HCT116 (cell line): ENCODE results near the gene TUBB4B. TPM values are rescaled to one million over a fixed set of nuclear protein-coding genes. Genes with fewer than 3 reads are reported as not detected.

Experiments used
- ATAC-seq: fragments of 200-7000 bp; cut with Tn5 transposase; 2 replicates; pipeline ENCODE4 v1.9.1; 2020; ENCODE audit warnings: mild to moderate bottlenecking, moderate library complexity
- BruUV-seq: library from RNA; stranded (reverse); fragments of 400-500 nt; replicated peaks from 2 replicates; lab custom pipeline; 2021; lab: Mats Ljungman, UMichigan
- CTCF ChIA-PET: fragments of 300-600 bp; sonication (Branson Sonifier 250); formaldehyde crosslinking; loops from one replicate; lab custom pipeline; 2021; ENCODE audit warnings: antibody characterized with exemption; lab: Charles Lee
- POLR2A ChIA-PET: fragments of 300-600, 350-600 bp; sonication (Branson Sonifier 250); formaldehyde crosslinking; loops from one replicate; lab custom pipeline; 2021; ENCODE audit warnings: antibody characterized with exemption; lab: Charles Lee
- RAD21 ChIA-PET, 2 experiments: fragments of 300-600 bp; sonication (Branson Sonifier 250); formaldehyde crosslinking; loops; one replicate each; lab custom pipeline; 2023; ENCODE audit warnings: low total read pairs in 2 of 2; ENCODE audit not compliant: uncharacterized antibody in 2 of 2, unreplicated experiment in 2 of 2, low non-redundant PET in 1 of 2; lab: Charles Lee
- DNase-seq: peaks from one replicate; pipeline ENCODE4 v3.0.0-alpha.2; 2010; ENCODE audit warnings: low read depth, low spot score
- H2AFZ ChIP-seq: fragments of 200-600 bp; shearing (Covaris generic), sonication (generic); 2 replicates; pipeline ENCODE4 v1.6.1; 2017; ENCODE audit warnings: low read depth, mixed run types, mixed read lengths, antibody characterized with exemption, low read length; ENCODE audit not compliant: poor library complexity, severe bottlenecking
- H3K27ac ChIP-seq: 2 replicates; pipeline ENCODE4 v1.5.1; 2012; ENCODE audit warnings: low read depth, low read length
- H3K27me3 ChIP-seq: fragments of 200-600 bp; sonication (generic); 2 replicates; pipeline ENCODE4 v1.6.1; 2016; ENCODE audit warnings: mixed run types, low read length, mixed read lengths; ENCODE audit not compliant: insufficient read depth
- H3K36me3 ChIP-seq, 2 experiments: fragments of 200-500 bp in 1 of 2; fragments of 200-600 bp in 1 of 2; sonication (Bioruptor generic) in 1 of 2; sonication (generic) in 1 of 2; 2 replicates each; pipeline versions ENCODE4 v1.5.1 to v1.6.1; 2014 to 2016; ENCODE audit warnings: low read length in 2 of 2, inconsistent platforms in 1 of 2, mixed read lengths in 1 of 2, mixed run types in 1 of 2; ENCODE audit not compliant: insufficient read depth in 2 of 2, control insufficient read depth in 1 of 2
- H3K4me1 ChIP-seq, 2 experiments: fragments of 200-600 bp in 1 of 2; sonication (generic) in 1 of 2; 2 replicates each; pipeline versions ENCODE4 v1.5.1 to v1.6.1; 2012 to 2017; ENCODE audit warnings: low read length in 2 of 2, inconsistent platforms in 1 of 2, mild to moderate bottlenecking in 1 of 2, mixed read lengths in 1 of 2, mixed run types in 1 of 2, moderate library complexity in 1 of 2; ENCODE audit not compliant: insufficient read depth in 2 of 2, control insufficient read depth in 1 of 2
- H3K4me2 ChIP-seq: fragments of 200-600 bp; sonication (generic); 2 replicates; pipeline ENCODE4 v1.6.1; 2017; ENCODE audit warnings: mixed run types, low read length, mixed read lengths
- H3K4me3 ChIP-seq, 2 experiments: fragments of 200-600 bp in 1 of 2; sonication (generic) in 1 of 2; replicated peaks in 1 of 2; 2 replicates each; pipeline ENCODE4 v1.5.1; 2011 to 2016; ENCODE audit warnings: low read length in 2 of 2, control low read depth in 1 of 2, low read depth in 1 of 2, mild to moderate bottlenecking in 1 of 2, mixed read lengths in 1 of 2, mixed run types in 1 of 2
- H3K79me2 ChIP-seq: fragments of 200-600 bp; sonication (generic); 2 replicates; pipeline ENCODE4 v1.6.1; 2017; ENCODE audit warnings: mild to moderate bottlenecking, mixed run types, low read length, moderate library complexity, mixed read lengths; ENCODE audit not compliant: insufficient read depth
- H3K9ac ChIP-seq: fragments of 200-600 bp; sonication (generic); 2 replicates; pipeline ENCODE4 v1.6.1; 2016; ENCODE audit warnings: low read length, mixed read lengths
- H3K9me2 ChIP-seq: fragments of 200-600 bp; sonication (generic), shearing (Covaris generic); 2 replicates; pipeline ENCODE4 v1.6.1; 2017; ENCODE audit warnings: mixed run types, mild to moderate bottlenecking, moderate library complexity; ENCODE audit not compliant: insufficient read depth
- H3K9me3 ChIP-seq, 2 experiments: fragments of 200-500 bp in 1 of 2; fragments of 200-600 bp in 1 of 2; sonication (Bioruptor generic) in 1 of 2; sonication (generic) in 1 of 2; 2 replicates each; pipeline ENCODE4 v1.6.1; 2014 to 2017; ENCODE audit warnings: low read length in 2 of 2, mixed read lengths in 2 of 2, inconsistent platforms in 1 of 2, low read depth in 1 of 2, mild to moderate bottlenecking in 1 of 2, mixed run types in 1 of 2, moderate library complexity in 1 of 2; ENCODE audit not compliant: control insufficient read depth in 1 of 2, insufficient read depth in 1 of 2
- H4K20me1 ChIP-seq: fragments of 200-600 bp; sonication (generic), shearing (Covaris generic); 2 replicates; pipeline ENCODE4 v1.6.1; 2017; ENCODE audit warnings: mixed run types, mild to moderate bottlenecking, moderate library complexity; ENCODE audit not compliant: insufficient read depth
- ATF3 ChIP-seq: IDR thresholded peaks from 2 replicates; pipeline ENCODE4 v1.6.1; 2012
- CBX3 ChIP-seq: IDR thresholded peaks from 2 replicates; pipeline ENCODE4 v1.6.1; 2012; ENCODE audit warnings: low read depth
- CTCF ChIP-seq, 3 experiments: fragments of 200-600 bp in 1 of 3; sonication (generic) in 1 of 3; IDR thresholded peaks in 2 of 3; conservative IDR thresholded peaks in 1 of 3; 2 replicates each; pipeline ENCODE4 v1.5.1; 2012 to 2017; ENCODE audit warnings: low read depth in 2 of 3, low read length in 2 of 3, antibody characterized with exemption in 1 of 3, borderline replicate concordance in 1 of 3, control low read depth in 1 of 3, mild to moderate bottlenecking in 1 of 3, mixed read lengths in 1 of 3, mixed run types in 1 of 3, moderate library complexity in 1 of 3; ENCODE audit not compliant: insufficient read depth in 1 of 3
- EGR1 ChIP-seq: IDR thresholded peaks from 2 replicates; pipeline ENCODE4 v1.6.1; 2012; ENCODE audit warnings: low read depth
- EZH2 ChIP-seq: fragments of 200-600 bp; sonication (generic); IDR thresholded peaks from 2 replicates; pipeline ENCODE4 v1.6.1; 2017; ENCODE audit warnings: antibody characterized with exemption, mixed run types
- EZH2phosphoT487 ChIP-seq: fragments of 200-600 bp; IDR thresholded peaks from 2 replicates; pipeline ENCODE4 v1.6.1; 2018; ENCODE audit warnings: antibody characterized with exemption, borderline replicate concordance
- JUND ChIP-seq: IDR thresholded peaks from 2 replicates; pipeline ENCODE4 v1.6.1; 2012
- POLR2A ChIP-seq: IDR thresholded peaks from 2 replicates; pipeline ENCODE4 v1.7.0; 2011; ENCODE audit warnings: borderline replicate concordance; ENCODE audit not compliant: insufficient read depth, insufficient read length; ENCODE audit errors: extremely low read depth
- POLR2AphosphoS5 ChIP-seq: IDR thresholded peaks from 2 replicates; pipeline ENCODE4 v1.6.1; 2011; ENCODE audit warnings: mild to moderate bottlenecking, low read depth, low read length, moderate library complexity
- YY1 ChIP-seq: IDR thresholded peaks from 2 replicates; pipeline ENCODE4 v1.6.1; 2011; ENCODE audit warnings: low read length, low read depth, moderate library complexity, mild to moderate bottlenecking; ENCODE audit not compliant: insufficient replicate concordance; ENCODE audit errors: extremely low read depth
- ZFX ChIP-seq: fragments of 450-650 bp; IDR thresholded peaks from 2 replicates; pipeline ENCODE4 v1.6.1; 2017
- intact Hi-C: fragments of 100-400 bp; cut with micrococcal nuclease; formaldehyde crosslinking; loops from 2 replicates; pipeline ENCODE4 v1.10.0; 2022
- total RNA-seq: library from RNA; stranded (reverse); gene quantifications from one replicate; pipeline ENCODE4 v1.2.1, GENCODE V29; 2021; ENCODE audit not compliant: unreplicated experiment

Gene TUBB4B
- total RNA-seq, 1 experiment from 2014 or later, result 502 TPM

- Histone ChIP-seq H4K20me1 (no peaks in the 10 kb centered on the region), H3K4me3 (peak overlapping the region in 1 of 2 experiments; percentile 28; a peak in 1 of 4 replicates), H2AFZ (no peak overlapping the region), H3K36me3 (no peaks in the 10 kb centered on the region), H3K9me2 (no peaks in the 10 kb centered on the region), H3K4me1 (peaks cover 23 to 39% of the 10 kb centered on the region in 2 experiments), H3K27ac (peak overlapping the region; percentile 58; the same call in 1 of the 2 replicates), H3K9ac (peak overlapping the region; percentile 30; the same call in 1 of the 2 replicates), H3K79me2 (peaks cover 15% of the 10 kb centered on the region), H3K9me3 (no peaks in the 10 kb centered on the region), H3K4me2 (peak overlapping the region; percentile 79), H3K27me3 (no peaks in the 10 kb centered on the region)
- ChIA-PET RAD21 (interaction anchor here (0.6 to 0.7 kb wide), 3 partner anchors 47 to 118 kb away, joined by 3 to 4 read pairs (median 3); no protein-coding TSS in a partner anchor), POLR2A (interaction anchor here (0.6 to 1.3 kb wide), 5 partner anchors 9 to 150 kb away, joined by 3 to 5 read pairs (median 4); partner anchors contain the start of genes MAN1B1 and RNF224), CTCF (interaction anchor here (0.5 to 2.8 kb wide), 43 partner anchors 10 to 459 kb away, joined by 3 to 43 read pairs (median 4); partner anchors contain the start of genes ANAPC2, CYSRT1, LRRC26 and MAN1B1)
- BruUV-seq, result no TSS peak
- intact Hi-C loops, result no loop called here
- ATAC-seq, result peak; percentile 45
- TF ChIP-seq ZFX (no peak), POLR2AphosphoS5 (peak; percentile 67), EGR1 (no peak), EZH2phosphoT487 (no peak), ATF3 (no peak), YY1 (peak; percentile 82), POLR2A (no peak), CTCF (IDR thresholded peaks at IDR 0.05 in 2 of 3, conservative IDR thresholded peaks at IDR 0.05 in 1 of 3; ENCODE audit: borderline replicate concordance in 1 of 3, insufficient read depth in 1 of 3, low read depth in 2 of 3, low read length in 2 of 3) (peak in 2 of 3 experiments; percentile 98 to 99; a peak in 4 of 6 replicates), EZH2 (no peak), JUND (no peak), CBX3 (no peak)
- no peak for DNase-seq
Observed at GRCh38 chr9:137236238-137236935, 4.7 kb upstream of the TUBB4B start.
